HK-2 (cell line): ENCODE results near the gene GRM5.
"Not testable (repeated sequence)": the region's sequence is repeated elsewhere in the genome, so short reads cannot be mapped to it uniquely, and the experiment has no call there.

Experiments used
- DNase-seq: peaks from one replicate; pipeline ENCODE4 v3.0.0-alpha.2; 2018; ENCODE audit not compliant: unreplicated experiment

GRM5 gene

GRCh38 chr11:88835709-88836108, 230.1 kb downstream of the GRM5 start:
- DNase-seq, result not testable (repeated sequence)

GRCh38 chr11:88831303-88831890, 234.4 kb downstream of the GRM5 start:
- no peak for DNase-seq

GRCh38 chr11:88827018-88827676, 238.6 kb downstream of the GRM5 start:
- DNase-seq, result no peak

GRCh38 chr11:88819616-88820015, 246.2 kb downstream of the GRM5 start:
- no peak for DNase-seq

GRCh38 chr11:88818978-88819377, 246.8 kb downstream of the GRM5 start:
- DNase-seq, result no peak

GRCh38 chr11:88815505-88815904, 250.3 kb downstream of the GRM5 start:
- DNase-seq, result no peak

GRCh38 chr11:88814076-88814475, 251.7 kb downstream of the GRM5 start:
- DNase-seq, result no peak

GRCh38 chr11:88813233-88813915, 252.4 kb downstream of the GRM5 start:
- DNase-seq, result no peak

- DNase-seq, result no peak
Observed at GRCh38 chr11:88810420-88811097, 255.2 kb downstream of the GRM5 start.

- DNase-seq, result no peak
Observed at GRCh38 chr11:88809126-88809525, 256.7 kb downstream of the GRM5 start.

GRCh38 chr11:88807349-88807748, 258.4 kb downstream of the GRM5 start:
- DNase-seq, result no peak

- DNase-seq, result no peak
Observed at GRCh38 chr11:88806410-88806809, 259.4 kb downstream of the GRM5 start.

GRCh38 chr11:88801484-88802123, 264.2 kb downstream of the GRM5 start:
- no peak for DNase-seq

GRCh38 chr11:88799771-88800500, 265.8 kb downstream of the GRM5 start:
- DNase-seq, result no peak

GRCh38 chr11:88790182-88790581, 275.6 kb downstream of the GRM5 start:
- DNase-seq, result no peak

- DNase-seq, result no peak
Observed at GRCh38 chr11:88779577-88779976, 286.2 kb downstream of the GRM5 start.

- no peak for DNase-seq
Observed at GRCh38 chr11:88770475-88771079, 295.2 kb downstream of the GRM5 start.

GRCh38 chr11:88744140-88744539, 321.6 kb downstream of the GRM5 start:
- no peak for DNase-seq

- no peak for DNase-seq
Observed at GRCh38 chr11:88739524-88739923, 326.3 kb downstream of the GRM5 start.

GRCh38 chr11:88709567-88709966, 356.2 kb downstream of the GRM5 start:
- DNase-seq, result no peak

- no peak for DNase-seq
Observed at GRCh38 chr11:88704485-88704884, 361.3 kb downstream of the GRM5 start.
